ENCODE measurements around the gene TOR1AIP2. TPM values are rescaled to one million over a fixed set of nuclear protein-coding genes. Genes with fewer than 3 reads are reported as not detected.

The TOR1AIP2 gene
- total RNA-seq, 1 donor from 2014 or later = 49.4 TPM

DNA sequence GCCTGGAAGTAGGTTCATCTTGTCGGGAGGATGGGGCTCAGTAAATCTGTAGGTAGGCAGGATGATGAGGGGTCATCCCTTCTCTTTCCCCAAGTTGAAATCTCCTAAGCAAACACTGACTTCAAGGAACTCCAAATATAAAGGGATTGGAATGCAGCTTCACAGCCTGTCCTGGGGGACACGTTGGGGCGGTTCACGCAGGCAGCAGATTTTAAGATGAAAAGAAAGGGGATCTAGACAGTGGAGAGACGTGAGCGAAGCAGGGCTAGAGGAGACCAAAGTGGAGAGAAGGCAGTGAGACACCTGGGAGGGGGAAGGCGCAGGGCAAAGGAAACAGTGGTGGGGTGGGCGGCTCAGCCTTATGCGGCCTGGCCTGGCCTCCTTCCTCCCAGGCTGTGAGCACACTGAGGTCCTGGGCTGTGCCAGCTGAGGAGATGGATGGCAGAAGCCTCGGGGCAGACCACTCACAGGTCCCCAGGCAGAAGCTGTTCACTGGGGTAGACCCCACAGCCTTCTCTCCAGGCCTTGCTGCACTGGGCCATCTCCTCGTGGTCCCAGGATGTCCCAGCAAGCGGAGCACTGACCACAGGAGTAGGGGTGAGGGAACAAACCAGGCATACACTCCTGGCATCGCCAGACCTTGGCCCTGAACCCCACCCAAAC, 51.7 kb downstream of the TOR1AIP2 start:
- CTCF ChIA-PET = no interaction called here
- TF ChIP-seq, protein P1, sequence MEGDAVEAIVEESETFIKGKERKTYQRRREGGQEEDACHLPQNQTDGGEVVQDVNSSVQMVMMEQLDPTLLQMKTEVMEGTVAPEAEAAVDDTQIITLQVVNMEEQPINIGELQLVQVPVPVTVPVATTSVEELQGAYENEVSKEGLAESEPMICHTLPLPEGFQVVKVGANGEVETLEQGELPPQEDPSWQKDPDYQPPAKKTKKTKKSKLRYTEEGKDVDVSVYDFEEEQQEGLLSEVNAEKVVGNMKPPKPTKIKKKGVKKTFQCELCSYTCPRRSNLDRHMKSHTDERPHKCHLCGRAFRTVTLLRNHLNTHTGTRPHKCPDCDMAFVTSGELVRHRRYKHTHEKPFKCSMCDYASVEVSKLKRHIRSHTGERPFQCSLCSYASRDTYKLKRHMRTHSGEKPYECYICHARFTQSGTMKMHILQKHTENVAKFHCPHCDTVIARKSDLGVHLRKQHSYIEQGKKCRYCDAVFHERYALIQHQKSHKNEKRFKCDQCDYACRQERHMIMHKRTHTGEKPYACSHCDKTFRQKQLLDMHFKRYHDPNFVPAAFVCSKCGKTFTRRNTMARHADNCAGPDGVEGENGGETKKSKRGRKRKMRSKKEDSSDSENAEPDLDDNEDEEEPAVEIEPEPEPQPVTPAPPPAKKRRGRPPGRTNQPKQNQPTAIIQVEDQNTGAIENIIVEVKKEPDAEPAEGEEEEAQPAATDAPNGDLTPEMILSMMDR (IDR thresholded peaks at IDR 0.05) = no peak
- ATAC-seq (ENCODE audit: low read depth) (no peak), DNase-seq (no peak)
- Mint-ChIP-seq H3K36me3 (ENCODE audit: low read depth) (no peaks in the 10 kb centered on the region), H3K9me3 (no peaks in the 10 kb centered on the region), H3K27ac (no peak overlapping the region), H3K4me1 (peaks cover under 1% of the 10 kb centered on the region), H3K27me3 (peaks cover 12% of the 10 kb centered on the region), H3K4me3 (no peak overlapping the region)
- intact Hi-C loops (cut with micrococcal nuclease) = no loop called here
- POLR2A ChIA-PET = no interaction called here

DNA sequence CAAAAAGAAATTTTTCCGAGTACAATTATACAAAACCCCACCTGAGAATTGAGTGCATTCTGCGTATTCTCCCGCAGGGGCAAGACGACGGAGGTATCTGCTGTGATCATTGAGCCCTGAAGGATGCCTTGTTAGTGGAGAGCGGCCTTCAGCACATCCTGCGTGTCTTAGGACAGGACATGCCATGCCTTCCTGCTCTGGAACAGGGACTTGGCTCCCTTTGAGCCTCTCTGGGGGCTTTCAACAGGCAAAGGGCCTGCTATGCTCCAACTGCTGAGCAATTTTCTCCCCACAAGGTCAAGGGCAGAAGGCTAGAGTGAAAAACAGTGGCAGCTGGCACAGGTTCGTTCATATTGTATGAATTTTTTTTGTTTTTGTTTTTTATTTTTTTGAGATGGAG, 52.4 kb downstream of the TOR1AIP2 start:
- no peaks in the 10 kb centered on the region for H3K4me1 Mint-ChIP-seq
- POLR2A ChIA-PET = no interaction called here
- ATAC-seq (ENCODE audit: low read depth) (no peak), DNase-seq (no peak)
- intact Hi-C loops (cut with micrococcal nuclease) = no loop called here
- TF ChIP-seq, protein P1 (IDR thresholded peaks at IDR 0.05) = no peak
- CTCF ChIA-PET = no interaction called here
- H3K9me3 Mint-ChIP-seq = no peaks in the 10 kb centered on the region
- H3K36me3 Mint-ChIP-seq (ENCODE audit: low read depth) = no peaks in the 10 kb centered on the region
- H3K27ac Mint-ChIP-seq = no peak overlapping the region
- peaks cover 12% of the 10 kb centered on the region for H3K27me3 Mint-ChIP-seq
- H3K4me3 Mint-ChIP-seq = no peak overlapping the region

DNA sequence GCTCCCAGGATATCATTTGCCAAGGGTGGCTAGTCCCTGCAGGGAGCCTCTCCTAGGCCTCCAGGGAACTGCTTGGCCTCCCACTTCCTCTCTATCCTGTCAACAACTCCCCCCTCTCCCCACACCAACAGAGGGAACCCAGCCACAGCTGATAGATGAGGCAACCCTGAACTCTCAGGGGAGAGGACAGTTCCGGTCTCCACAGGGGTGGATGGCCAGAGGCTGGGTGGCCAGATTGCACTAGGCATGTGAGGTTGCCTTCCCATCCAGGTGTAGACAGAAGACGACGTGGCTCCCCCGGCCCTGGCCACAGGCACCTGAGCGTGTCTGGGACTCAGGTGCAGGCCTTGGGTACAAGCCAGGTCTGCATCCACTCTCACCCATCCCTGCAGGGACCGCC, 53.3 kb downstream of the TOR1AIP2 start:
- ChIA-PET CTCF (interaction anchor here (0.7 kb wide), 1 partner anchor 33 kb away, joined by 3 read pairs; no protein-coding TSS in a partner anchor), POLR2A (no interaction called here)
- intact Hi-C loops (cut with micrococcal nuclease) = no loop called here
- Mint-ChIP-seq H3K9me3 (no peaks in the 10 kb centered on the region), H3K4me3 (no peak overlapping the region), H3K27me3 (peaks cover 9% of the 10 kb centered on the region), H3K27ac (no peak overlapping the region), H3K4me1 (no peaks in the 10 kb centered on the region), H3K36me3 (ENCODE audit: low read depth) (no peaks in the 10 kb centered on the region)
- DNase-seq = no peak
- ATAC-seq (ENCODE audit: low read depth) = no peak
- TF ChIP-seq, protein P1 (IDR thresholded peaks at IDR 0.05) = no peak

DNA sequence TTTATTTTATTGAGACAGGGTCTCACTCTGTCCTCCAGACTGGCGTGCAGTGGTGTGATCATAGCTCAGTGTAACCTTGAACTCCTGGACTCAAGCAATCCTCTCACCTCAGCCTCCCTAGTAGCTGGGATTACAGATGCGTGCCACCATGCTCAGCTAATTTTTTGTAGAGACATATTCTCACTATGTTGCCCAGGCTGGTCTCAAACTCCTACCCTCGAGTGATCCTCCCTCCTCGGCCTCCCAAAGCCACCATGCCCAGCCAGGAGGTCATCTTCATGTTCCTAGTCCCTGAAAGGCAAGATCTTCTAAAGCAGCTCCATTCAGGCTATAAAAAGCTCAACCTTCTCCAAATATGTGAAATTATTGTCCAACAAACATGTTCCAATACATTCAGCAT, 53.9 kb downstream of the TOR1AIP2 start:
- CTCF ChIA-PET = interaction anchor here (0.7 to 2.4 kb wide), 2 partner anchors 13 to 33 kb away, joined by 3 to 19 read pairs; no protein-coding TSS in a partner anchor
- ATAC-seq (ENCODE audit: low read depth) (no peak), DNase-seq (no peak)
- Mint-ChIP-seq H3K4me1 (no peaks in the 10 kb centered on the region), H3K36me3 (ENCODE audit: low read depth) (no peaks in the 10 kb centered on the region), H3K4me3 (no peak overlapping the region), H3K27me3 (peaks cover 9% of the 10 kb centered on the region), H3K9me3 (no peaks in the 10 kb centered on the region), H3K27ac (no peak overlapping the region)
- intact Hi-C loops (cut with micrococcal nuclease) = no loop called here
- POLR2A ChIA-PET = no interaction called here
- TF ChIP-seq, protein P1 (IDR thresholded peaks at IDR 0.05) = no peak

- intact Hi-C loops (cut with micrococcal nuclease) = no loop called here
- TF ChIP-seq, protein P1 (IDR thresholded peaks at IDR 0.05) = no peak
- no peaks in the 10 kb centered on the region for H3K36me3 Mint-ChIP-seq (ENCODE audit: low read depth)
- CTCF ChIA-PET = interaction anchor here (1.4 to 2.4 kb wide), 2 partner anchors 12 to 115 kb away, joined by 3 to 19 read pairs; no protein-coding TSS in a partner anchor
- POLR2A ChIA-PET = no interaction called here
- peaks cover 9% of the 10 kb centered on the region for H3K27me3 Mint-ChIP-seq
- no peak overlapping the region for H3K27ac Mint-ChIP-seq
- ATAC-seq (ENCODE audit: low read depth) (no peak), DNase-seq (no peak)
- H3K4me1 Mint-ChIP-seq = no peaks in the 10 kb centered on the region
- H3K9me3 Mint-ChIP-seq = no peaks in the 10 kb centered on the region
- H3K4me3 Mint-ChIP-seq = no peak overlapping the region
Observed at GRCh38 chr1:179822065-179822464, 55.5 kb downstream of the TOR1AIP2 start.
